A549 treated with CORT108297 at 1 μM for 4 hours (cell line): ENCODE measurements around the gene KRT13. TPM values are rescaled to one million over a fixed set of nuclear protein-coding genes. Genes with fewer than 3 reads are reported as not detected.

Experiments used
- total RNA-seq: library from RNA; stranded (reverse); fragments of 200-300 nt; extraction: Qiagen RNA extraction; gene quantifications from 5 replicates; pipeline ENCODE4 v1.2.3, GENCODE V29; 2022

Gene KRT13
- total RNA-seq, result 0.10 to 0.40 TPM (median 0.11 TPM) in 5 replicates

DNA sequence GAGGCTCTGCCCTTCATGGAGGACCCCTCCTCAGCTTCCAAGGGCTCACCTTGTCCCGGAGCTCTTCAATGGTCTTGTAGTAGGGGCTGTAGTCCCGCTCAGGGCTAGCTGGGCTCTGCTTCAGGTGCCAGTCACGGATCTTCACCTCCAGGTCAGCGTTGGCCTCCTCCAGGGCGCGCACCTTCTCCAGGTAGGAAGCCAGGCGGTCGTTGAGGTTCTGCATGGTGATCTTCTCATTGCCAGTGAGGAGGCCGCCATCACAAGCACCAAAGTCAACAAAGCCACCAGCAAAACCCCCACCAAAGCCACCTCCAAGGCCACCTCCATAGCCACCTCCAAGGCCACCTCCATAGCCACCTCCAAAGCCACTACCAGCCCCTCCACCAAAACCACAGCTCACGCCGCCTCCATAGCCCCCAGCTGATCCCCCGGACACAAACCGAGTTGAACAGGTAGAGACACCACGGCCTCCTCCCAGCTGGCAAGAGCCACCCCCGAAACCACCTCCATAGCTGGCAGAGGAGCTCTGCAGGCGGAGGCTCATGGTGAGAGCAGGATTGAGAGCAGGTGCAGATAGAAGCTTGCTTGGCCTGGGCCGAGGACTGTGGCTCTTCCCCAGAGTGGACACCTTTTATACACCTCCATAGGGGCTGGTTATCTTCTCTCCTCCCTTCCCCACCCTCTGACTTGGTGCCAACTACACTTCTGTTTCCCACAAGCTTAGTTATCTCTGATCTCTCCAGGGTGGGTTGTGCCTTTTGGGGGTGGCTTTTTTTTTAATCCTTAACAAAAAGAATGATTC is at the start of gene KRT13:
TSS of gene KRT13 (minus strand) at position 606 of the 802 bp plus-strand sequence. CDS start at position 544, 62 bp downstream.

DNA sequence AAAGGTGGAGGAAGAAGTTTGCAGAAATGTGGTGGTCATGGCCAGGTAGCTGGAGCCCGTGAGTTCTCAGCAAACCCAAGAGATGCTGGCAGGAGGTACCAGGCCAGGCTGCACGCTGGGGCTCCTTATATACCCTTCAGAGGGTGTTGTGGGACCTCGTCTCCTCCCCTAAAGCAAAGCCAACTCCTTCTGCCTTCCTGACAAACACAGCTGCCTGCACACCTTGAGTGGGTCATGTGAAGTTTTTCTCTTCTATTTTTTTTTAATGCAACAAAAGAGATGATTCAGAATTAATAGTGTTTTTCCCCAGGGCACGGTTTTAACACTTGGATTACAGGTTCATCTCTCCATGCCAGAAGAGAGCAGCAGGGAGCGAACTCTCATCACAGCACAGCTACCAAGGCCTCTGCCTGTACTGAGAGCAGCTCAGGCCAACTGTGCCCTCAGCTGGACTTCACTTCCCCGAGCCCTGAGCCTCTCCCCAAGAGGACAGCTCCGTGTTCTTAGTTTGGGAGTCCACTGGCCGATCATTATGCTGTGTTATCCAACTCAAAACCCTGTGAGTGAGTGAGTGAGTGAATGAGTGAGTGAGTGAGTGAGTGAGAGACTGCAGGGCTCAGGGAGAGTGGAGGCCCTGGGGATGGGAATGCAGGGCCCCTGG is 13.5 kb upstream of the KRT13 start, which contains the start of gene KRT15:
TSS of gene KRT15 (minus strand) at position 102 of the 661 bp plus-strand sequence. CDS start at position 39, 63 bp downstream.

DNA sequence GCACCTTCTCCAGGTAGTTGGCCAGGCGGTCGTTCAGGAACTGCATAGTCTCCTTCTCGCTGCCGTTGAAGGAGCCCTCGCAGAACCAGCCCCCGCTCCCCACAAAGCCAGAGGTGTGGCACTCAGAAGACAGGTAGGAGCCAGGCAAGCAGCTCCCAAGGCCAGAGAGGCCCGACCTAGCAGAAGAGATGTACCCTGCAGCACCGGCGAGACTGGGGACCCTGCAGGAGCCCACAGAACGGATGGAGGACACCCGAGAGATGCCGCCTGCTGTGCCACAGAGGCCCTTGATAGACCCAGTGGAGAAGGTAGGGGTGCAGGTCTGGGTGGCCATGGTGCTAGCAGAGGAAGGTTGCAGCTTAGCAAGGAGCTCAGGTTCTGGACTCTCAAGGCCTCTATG is 15.9 kb downstream of the KRT13 start, which contains the start of gene KRT36:
TSS of gene KRT36 (minus strand) at position 380 of the 400 bp plus-strand sequence. CDS start at position 334, 46 bp downstream.

DNA sequence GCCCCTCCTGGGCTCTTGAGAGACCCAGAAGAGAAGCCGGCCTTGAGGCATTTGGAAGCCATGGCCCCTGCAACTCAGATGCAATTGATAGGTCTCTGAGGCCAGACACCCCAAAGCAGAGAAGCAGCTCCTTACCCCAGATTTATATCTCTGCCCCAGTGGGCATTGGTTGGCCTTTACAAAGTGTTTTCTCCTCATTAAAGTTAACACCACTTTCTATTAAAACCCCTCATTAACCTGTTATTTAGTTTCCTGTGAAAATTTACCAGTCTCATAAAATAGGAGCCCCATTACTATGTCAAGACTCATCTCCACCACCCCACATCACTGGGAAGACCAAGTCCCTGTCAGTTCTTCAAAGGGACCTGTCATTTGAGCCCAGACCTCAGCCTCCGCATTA is 24.4 kb downstream of the KRT13 start, which contains the start of gene KRT35:
TSS of gene KRT35 (minus strand) at position 116 of the 400 bp plus-strand sequence. CDS start at position 62, 54 bp downstream.

DNA sequence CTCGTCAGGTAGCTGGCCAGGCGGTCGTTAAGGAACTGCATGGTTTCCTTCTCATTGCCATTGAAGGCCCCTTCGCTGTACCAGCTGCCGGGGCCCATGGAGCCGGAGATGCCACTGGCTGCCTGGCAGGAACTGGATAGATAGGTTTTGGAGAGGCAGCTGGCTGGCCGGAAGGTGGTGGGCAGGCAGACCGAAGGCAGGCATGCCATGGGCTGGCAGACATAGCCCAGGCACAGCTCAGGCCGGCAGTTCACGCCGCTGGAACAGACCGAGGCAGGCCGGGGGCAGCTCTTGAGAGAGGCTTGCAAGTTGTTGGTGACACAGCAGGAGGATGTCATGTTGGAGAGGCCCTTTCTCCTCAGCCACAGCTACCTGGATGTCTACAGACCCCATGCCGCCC is 38.4 kb downstream of the KRT13 start, which contains the start of gene KRT32:
TSS of gene KRT32 (minus strand) at position 399 of the 400 bp plus-strand sequence. CDS start at position 338, 61 bp downstream.

Other genes with a start within 250 kb of the KRT13 start
- gene KRTAP9-6, start 240.2 kb downstream of the KRT13 start, total RNA-seq, result not detected in 5 replicates
- not detected in 5 replicates for gene KRTAP9-7, start 229.9 kb downstream of the KRT13 start, total RNA-seq
- gene KRTAP29-1, start 202.8 kb downstream of the KRT13 start, total RNA-seq, result not detected in 5 replicates
- gene KRTAP16-1, start 196.3 kb downstream of the KRT13 start, total RNA-seq, result not detected in 5 replicates
- not detected in 5 replicates for gene KRTAP17-1, start 189.9 kb downstream of the KRT13 start, total RNA-seq
- gene KRT33A, start 154.8 kb downstream of the KRT13 start, total RNA-seq, result not detected in 5 replicates
- 0.09 to 0.10 TPM (median 0.10 TPM) in 3 of 5 replicates, not detected in the others for gene KRT33B, start 135.8 kb downstream of the KRT13 start, total RNA-seq
- gene KRT34, start 123.3 kb downstream of the KRT13 start, total RNA-seq, result 0.12 to 0.50 TPM (median 0.32 TPM) in 5 replicates
- gene KRT31, start 108.0 kb downstream of the KRT13 start, total RNA-seq, result not detected in 5 replicates
- gene KRT37, start 81.0 kb downstream of the KRT13 start, total RNA-seq, result not detected in 5 replicates
- not detected in 5 replicates for gene KRT38, start 64.6 kb downstream of the KRT13 start, total RNA-seq
- gene KRT32, start 38.2 kb downstream of the KRT13 start, total RNA-seq, result 0.05 TPM in 1 of 5 replicates, not detected in the others
- gene KRT35, start 24.5 kb downstream of the KRT13 start, total RNA-seq, result not detected in 5 replicates
- gene KRT36, start 15.7 kb downstream of the KRT13 start, total RNA-seq, result not detected in 5 replicates
- 2.8 to 5.0 TPM (median 4.0 TPM) in 5 replicates for gene KRT15, start 13.3 kb upstream of the KRT13 start, total RNA-seq
- 39.1 to 62.2 TPM (median 51.0 TPM) in 5 replicates for gene KRT19, start 22.7 kb upstream of the KRT13 start, total RNA-seq
- not detected in 5 replicates for gene KRT9, start 66.4 kb upstream of the KRT13 start, total RNA-seq
- gene KRT14, start 81.3 kb upstream of the KRT13 start, total RNA-seq, result 0.08 to 0.34 TPM (median 0.13 TPM) in 3 of 5 replicates, not detected in the others
- 0.40 to 0.85 TPM (median 0.64 TPM) in 5 replicates for gene KRT16, start 107.2 kb upstream of the KRT13 start, total RNA-seq
- 0.88 to 1.5 TPM (median 1.1 TPM) in 5 replicates for gene KRT17, start 119.0 kb upstream of the KRT13 start, total RNA-seq
- gene EIF1, start 183.3 kb upstream of the KRT13 start, total RNA-seq, result 1,154 to 1,812 TPM (median 1,361 TPM) in 5 replicates
- gene GAST, start 206.7 kb upstream of the KRT13 start, total RNA-seq, result 0.21 to 0.34 TPM in 2 of 5 replicates, not detected in the others
- gene HAP1, start 229.0 kb upstream of the KRT13 start, total RNA-seq, result 0.88 to 2.0 TPM (median 1.7 TPM) in 5 replicates